NCI-H226 (cell line): Measurements from ENCODE around the gene PODXL2.

Source experiments
- DNase-seq: peaks from one replicate; pipeline ENCODE4 v3.0.0-alpha.2; 2015

PODXL2 gene

DNA sequence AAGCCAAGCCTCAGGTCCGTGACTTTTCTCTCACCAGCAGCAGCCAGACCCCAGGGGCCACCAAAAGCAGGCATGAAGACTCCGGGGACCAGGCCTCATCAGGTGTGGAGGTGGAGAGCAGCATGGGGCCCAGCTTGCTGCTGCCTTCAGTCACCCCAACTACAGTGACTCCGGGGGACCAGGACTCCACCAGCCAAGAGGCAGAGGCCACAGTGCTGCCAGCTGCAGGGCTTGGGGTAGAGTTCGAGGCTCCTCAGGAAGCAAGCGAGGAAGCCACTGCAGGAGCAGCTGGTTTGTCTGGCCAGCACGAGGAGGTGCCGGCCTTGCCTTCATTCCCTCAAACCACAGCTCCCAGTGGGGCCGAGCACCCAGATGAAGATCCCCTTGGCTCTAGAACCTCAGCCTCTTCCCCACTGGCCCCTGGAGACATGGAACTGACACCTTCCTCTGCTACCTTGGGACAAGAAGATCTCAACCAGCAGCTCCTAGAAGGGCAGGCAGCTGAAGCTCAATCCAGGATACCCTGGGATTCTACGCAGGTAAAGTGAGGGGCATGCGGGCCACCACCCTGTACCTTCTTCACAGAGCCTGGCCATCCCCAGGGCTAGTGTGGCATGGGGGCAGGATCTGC lies 31.8 kb downstream of the PODXL2 start:
- no peak for DNase-seq

DNA sequence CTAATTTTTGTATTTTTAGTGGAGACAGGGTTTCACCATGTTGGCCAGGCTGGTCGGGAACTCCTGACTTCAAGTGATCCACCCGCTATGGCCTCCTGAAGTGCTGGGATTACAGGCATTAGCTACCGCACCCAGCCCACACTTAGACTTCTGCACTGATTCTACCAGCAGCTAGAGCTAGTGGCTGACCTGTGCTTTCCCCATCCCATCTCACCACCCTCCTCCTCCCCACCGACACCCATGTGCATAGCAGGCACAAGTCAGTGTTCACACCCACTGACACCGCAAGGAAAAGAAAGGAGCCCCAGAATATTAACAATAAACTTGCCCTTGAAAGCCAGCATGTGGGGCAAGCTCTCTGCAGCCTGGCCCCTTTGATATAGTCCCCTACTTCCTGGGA lies 32.6 kb downstream of the PODXL2 start:
- no peak for DNase-seq

DNA sequence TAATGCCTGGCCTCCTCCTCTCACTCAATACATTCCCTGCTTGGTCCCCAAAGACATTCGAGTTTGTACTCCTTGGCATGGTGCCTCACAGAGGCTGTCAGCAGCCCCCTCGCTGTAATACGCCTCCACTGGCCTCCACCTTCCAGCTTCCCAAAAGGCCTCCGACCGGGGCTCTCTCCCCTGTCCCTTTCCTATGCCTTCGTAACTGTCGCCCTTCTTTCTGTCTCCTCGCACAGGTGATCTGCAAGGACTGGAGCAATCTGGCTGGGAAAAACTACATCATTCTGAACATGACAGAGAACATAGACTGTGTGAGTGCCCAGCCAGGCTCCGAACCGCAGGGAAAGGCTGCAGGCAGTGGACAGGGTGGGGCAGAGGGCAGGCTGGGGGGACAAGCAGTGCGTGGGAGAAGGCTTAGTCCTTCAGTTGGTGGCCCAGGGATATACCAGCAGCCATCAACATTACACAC lies 33.0 kb downstream of the PODXL2 start:
- no peak for DNase-seq

DNA sequence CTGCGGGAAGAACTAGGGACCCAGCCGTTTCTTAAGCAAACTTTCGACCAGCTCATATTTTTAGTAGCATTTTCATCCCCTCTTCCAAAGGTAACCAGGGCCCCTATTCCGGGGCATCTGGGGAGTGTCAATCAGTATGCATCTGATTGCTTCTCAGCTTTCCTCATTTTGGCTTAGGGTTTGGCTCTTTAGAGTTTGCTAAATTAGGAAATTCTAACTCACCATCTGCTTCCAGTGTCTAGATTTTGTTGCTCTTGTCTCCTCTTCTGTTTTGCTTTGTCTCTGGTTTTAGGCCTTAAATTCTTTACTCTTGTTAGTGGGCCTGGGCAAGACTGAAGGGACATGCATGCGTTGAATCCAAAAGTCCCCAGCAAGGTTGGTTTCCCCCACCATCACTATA lies 34.2 kb downstream of the PODXL2 start:
- no peak for DNase-seq

DNA sequence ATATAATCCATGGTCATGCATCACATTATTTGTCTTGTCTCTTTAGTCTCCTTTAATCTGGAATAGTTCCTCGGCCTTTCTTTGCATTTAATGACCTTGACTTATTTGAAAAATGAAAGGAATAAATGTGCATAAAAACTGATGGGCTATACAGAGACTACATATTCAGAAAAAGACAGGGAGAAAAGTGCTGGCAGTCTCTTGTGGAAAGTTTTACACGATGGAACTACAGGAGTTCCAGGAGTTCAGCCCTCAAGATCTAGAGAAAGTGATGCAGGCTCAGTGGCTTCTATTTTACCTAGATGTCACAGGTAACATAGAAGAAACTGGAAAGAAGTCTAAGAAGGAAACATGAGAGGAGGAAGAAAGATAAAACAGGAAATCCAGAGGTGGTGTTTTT lies 36.2 kb downstream of the PODXL2 start:
- no peak for DNase-seq

DNA sequence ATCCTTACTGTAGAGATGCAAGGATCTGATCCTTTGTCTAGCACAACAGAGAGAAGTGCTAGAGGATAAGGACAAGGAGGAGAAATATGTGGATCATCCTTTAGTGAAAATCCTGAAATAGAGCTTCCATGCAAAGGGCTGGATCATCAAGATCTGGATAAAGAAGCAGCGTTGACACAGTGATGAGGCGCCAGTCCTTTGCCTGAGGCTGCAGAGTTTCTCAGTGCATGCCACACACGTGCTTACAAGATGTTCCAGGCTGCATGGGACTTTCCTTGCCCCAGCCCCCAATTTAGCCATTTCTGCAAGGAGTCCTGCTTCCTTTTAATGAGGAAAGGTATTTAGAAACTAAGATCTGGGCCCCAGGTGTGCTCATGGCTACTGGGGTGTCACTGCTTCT lies 36.6 kb downstream of the PODXL2 start:
- DNase-seq, result no peak

DNA sequence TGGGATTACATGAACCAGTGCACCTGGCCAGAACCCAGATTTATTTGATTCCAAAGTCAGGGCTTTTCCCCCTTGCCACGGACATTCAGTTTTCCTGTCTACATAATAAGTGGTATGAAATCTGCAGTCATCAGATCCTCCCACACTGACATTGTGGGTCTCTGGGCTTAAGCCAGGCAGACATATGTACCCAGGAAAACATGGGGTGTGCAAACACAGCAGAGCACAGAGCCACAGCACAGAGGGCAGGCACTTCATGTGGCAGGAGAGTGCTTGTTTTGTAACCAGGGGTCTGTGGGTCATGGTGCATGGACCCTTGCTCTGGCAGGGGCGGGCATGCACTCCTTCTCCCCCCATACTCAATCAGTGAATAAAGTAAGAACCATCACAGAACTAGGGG lies 37.7 kb downstream of the PODXL2 start:
- DNase-seq, result no peak

DNA sequence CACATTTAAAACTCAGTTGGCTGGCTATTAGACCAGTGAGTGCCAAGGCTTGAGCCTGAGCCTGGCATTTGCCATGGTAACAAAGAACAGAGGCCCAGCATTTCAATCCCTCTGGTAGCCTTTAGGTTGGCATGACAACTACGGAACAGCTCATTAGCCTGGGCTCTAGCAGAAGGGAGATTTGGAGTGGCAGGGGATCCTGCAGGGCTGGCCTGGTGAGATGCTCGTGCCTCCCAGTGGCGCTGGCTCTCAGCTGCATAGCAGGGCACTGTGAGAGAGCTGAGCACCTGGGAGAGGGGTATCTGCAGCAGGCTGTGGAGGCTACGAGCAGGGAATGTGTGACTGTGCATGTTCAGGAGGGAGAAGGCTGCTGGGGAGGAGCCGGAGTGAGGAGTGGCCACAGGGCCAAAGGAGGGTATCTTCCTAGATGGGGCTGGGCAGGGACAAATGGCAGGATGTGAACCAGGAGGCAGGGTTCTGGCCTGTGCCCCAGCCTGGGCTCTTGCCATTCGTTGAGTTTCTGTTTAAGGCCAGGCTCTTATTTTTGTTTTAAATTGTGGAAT lies 38.2 kb downstream of the PODXL2 start:
- DNase-seq, result no peak

DNA sequence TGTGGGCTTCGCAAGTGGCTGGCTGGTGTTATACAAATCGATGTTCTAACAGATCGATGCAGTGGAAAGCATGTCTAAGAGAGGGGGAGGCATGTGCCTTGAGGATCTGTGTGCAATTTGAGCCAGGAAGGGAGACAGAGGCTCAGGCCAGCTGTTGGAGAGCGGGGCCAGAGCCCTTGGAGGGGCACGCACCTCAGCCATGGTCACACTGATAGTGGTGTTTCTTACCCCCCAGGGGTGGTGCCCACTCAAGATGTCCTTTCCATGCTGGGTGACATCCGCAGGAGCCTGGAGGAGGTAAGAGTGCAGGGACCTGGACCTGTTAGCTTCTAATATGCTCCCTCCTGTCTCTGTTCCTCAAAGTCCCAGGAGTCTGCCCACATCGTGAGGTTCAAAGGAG lies 39.9 kb downstream of the PODXL2 start:
- DNase-seq, result no peak

DNA sequence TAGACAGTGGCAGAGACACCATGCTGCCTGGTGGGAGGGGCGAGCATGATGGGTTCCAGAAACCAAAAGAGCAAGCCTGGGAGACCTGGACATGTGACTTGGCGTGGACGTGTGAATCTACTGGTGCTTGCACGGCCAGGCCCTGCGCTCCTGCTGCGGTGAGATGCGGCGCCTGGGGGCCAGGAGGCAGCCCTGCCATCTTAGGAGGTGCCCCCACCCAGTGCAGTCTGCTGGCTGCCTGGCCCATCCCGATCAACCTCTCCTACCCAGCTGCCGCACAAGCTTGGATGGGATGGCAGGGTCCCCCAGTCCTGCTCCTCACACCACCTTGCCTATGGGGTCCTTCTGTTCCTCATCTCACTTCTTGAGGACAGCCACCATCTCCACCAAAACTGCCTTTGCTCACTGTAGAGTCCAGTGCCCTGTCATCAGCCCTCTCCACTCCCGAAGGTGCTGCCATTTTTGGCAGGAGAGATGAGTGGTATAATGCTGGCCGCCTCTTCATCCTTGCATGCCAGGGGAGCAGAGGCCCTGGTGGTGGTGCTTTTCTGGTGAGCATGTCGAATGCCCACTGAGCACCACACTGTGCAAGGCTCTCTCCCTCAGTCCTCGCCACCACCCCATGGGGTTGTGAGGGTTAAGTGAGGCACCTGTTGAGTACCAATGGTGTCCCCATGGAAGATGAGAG lies 40.7 kb downstream of the PODXL2 start:
- DNase-seq, result no peak

DNA sequence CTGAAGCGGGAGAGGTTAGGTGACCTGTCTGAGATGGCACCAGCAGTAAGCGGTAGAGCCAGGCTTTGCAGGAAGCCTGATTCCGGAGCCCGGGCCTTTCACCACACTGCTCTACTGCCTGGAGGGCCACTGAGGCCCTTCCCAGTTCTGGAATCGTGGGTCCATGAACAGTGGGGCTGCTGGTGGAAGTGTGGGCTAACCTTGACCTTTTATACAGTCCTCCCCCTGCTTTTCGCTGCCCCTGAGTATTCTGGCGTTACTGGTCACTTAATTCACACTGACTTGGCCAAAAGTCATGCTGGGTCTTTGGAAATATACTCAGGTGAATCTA lies 41.2 kb downstream of the PODXL2 start:
- DNase-seq, result no peak

DNA sequence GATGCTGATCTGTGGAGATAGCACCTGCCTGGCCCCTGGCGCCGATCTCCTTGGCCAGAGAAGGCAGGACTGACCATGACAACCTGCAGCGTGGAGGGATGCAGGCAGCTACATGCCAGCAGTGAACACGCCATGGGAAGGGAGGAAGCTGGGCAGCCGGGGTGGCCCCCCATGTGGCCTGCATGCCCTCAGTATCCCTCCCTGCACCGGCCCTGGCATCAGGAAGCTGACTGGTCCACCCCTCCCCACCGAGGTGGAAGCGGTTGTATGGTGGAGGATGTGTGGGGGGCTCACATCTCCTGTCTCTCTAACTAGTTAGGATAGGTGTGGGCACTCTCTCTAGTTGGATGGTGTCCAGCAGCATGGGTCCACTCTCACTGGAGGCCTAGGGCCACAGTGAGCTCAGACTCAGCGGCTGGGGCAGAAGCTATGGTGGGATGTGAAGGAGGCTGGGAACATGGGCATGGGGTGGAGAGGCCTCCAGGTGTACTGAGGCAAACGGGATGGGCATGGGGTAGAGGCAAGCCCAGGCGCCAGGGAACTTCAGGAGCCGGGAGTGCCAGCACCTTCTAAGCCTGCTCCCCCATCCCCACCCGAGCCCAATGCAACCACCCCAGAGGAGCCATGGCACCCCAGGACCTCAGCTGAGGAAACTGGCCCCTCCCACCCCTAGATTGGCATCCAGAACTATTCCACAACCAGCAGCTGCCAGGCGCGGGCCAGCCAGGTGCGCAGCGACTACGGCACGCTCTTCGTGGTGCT lies 42.0 kb downstream of the PODXL2 start:
- no peak for DNase-seq

DNA sequence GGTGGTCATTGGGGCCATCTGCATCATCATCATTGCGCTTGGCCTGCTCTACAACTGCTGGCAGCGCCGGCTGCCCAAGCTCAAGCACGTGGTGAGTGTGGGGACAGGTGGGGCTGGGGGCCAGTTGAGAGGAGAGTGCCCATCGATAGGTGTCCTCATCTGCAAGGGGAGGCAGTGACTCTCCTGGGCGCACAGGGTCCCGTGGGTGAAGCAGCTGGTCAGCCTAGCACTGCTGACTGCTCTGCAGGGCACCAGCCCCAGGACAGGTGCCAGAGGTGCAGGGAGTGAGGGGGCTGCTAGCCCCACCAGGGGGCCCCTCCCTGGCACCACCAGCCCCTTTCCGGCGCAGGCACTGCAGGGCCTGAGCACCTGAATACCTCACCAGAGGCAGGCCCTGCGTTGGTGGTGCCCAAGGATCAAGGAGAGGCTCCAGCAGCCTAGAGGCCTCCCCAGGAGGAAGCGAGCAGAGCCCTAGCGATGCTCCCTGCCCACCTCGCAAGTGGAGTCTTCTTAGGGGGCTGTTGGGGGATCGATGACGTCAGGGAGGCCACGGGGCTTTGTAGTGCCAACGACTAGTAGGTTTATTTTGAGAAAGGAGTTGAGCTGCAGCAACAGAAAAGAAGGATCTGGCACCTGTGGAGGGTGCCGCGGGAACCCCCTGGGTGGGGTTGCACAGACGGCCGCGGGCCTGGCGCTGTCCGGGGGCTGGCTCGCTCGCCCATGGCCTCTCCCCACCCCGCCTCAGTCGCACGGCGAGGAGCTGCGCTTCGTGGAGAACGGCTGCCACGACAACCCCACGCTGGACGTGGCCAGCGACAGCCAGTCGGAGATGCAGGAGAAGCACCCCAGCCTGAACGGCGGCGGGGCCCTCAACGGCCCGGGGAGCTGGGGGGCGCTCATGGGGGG lies 42.8 kb downstream of the PODXL2 start:
- DNase-seq, result no peak

DNA sequence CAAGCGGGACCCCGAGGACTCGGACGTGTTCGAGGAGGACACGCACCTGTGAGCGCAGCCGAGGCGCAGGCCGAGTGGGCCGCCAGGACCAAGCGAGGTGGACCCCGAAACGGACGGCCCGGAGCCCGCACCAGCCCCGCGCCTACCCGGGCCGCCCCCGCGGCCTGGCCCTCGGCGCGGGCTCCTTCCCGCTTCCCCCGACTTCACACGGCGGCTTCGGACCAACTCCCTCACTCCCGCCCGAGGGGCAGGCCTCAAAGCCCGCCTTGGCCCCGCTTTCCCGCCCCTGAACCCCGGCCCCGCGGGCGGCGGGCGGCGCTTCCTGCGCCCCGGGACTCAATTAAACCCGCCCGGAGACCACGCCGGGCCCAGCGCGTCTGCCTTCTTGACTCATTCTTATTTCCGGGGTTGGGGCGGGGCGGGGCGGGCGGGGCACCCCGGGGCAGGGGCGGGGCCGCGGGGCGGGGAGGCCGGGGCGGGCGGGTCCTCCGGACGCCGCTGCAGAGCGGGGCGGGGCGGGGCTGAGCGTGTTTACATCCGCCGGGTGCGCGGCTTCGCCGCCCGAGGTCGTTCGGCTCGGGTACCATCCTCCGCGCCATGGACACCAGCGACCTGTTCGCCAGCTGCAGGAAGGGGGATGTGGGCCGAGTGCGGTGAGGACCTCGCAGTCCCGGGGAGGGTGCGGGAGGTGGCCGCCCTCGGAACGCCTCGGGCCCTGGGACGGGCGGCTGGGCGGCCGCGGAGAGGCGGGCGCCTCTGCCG lies 43.6 kb downstream of the PODXL2 start, which contains the start of gene ABTB1:
Gene ABTB1 (plus strand): TSS at position 524 of the 762 bp plus-strand sequence. CDS start 74 bp downstream, at position 598.
- peak; percentile 45 for DNase-seq

DNA sequence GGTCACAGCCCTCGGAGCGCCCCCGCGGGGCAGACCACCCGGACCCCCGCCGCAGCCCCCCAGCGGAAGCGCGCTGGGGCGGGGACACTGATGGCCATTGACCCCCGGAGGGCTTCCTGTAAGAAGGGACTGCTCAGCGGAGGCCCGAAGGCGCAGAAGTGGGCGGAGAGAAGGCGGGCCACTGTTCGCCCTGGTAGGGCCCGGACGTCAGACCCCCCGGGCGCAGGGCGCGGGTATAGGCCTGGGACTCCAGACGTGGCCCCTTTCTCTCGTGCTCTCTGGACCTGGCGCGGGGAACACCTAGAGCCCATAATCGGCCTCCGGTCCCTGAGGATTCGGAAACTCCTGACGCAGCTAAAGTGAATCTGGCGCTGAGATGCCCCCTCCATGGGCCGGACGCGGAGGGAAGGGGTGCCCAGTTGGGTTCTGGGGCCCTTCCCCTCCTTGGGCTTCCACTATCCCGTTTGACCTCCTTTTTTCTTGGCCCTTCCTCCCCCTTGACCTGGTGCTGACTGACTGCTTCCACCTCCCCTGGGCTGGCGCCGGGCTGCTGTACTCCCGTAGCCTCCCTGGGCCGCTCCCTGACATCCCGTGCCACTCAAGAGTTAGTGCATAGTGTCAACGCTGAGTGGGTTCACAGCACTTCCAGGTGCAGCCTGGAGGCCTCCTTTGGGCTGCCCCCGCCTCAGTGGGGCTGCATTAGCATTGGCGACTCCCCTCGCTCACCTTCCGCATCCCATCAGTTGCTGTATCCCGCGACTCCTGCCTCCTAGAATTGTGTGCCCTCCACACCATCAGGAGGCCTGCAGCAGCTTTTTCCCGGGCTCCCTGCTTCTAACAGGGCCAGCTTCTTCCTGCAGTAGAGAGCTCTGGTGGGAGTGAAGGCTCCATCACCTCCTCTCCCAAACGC lies 44.5 kb downstream of the PODXL2 start:
- peak; percentile 24 for DNase-seq

DNA sequence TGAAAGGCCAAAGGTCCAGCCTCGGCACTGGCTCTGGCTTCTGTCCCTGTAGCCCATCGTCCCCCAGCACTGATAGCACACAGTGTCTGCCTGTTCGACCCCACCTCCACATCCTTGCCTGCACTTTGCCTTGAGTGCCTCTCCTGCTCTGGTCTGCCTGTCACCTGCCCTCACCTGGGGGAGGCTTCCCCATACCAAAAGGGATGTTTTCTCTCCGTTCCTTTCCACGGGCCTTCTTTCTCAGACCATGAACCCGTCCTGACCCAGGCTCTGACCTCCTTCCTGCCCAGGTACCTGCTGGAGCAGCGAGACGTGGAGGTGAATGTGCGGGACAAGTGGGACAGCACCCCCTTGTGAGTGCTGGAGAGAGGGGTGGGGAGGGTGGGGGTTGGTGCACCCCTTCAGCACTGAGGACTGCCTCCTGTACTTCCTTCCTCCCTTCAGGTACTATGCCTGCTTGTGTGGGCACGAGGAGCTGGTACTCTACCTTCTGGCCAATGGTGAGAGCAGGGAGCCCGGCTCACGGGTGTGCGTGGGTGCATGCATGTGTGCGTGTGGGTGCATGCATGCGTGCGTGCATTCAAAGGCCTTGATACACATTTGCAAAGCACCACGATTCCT lies 45.2 kb downstream of the PODXL2 start:
- DNase-seq, result no peak

DNA sequence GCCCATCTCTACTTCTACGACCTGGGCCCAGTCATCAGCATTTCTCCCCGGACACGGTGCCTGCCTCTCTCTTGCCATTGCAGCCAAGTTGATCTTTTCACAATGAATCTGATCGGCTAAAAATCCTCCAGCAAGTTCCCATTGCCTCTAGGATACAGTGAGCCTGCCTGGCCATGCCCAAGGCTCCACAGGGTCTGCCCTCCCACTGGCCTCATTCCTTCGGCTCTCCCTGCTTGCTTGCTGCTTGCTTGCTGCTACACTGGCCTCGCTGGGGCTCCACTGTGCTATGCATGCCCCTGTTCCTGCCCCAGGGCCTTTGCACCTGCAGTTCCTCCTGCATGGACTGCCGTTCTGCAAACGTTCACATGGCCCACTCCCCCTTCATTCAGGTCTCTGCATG lies 45.8 kb downstream of the PODXL2 start:
- no peak for DNase-seq

DNA sequence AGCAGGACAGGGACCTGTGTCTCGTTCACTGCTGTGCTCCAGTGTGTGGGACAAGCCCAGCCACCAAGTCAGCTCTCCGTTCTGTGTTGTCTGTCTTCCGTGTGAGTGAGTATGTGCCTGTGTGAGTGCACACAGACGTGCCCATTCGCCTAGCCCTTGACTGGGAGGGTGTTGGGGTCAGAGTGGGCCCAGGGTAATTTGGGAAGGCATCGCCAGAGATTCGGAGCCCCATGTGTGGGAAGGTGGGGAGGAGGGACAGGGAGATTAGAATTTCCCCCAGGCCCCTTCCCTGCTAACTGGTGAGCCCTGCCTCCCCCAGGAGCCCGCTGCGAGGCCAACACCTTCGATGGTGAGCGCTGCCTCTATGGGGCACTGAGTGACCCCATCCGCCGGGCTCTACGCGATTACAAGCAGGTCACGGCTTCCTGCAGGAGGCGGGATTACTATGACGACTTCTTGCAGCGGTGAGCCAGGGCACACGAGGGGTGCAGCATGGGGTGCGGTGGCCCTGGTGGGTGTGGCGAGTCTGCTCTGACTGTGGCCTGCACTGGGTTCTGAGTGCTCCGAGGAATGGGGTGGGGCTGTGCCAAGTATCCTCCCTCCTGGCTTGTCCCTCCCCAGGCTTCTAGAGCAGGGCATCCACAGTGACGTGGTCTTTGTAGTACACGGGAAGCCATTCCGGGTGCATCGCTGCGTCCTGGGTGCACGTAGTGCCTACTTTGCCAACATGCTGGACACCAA lies 46.8 kb downstream of the PODXL2 start:
- no peak for DNase-seq

DNA sequence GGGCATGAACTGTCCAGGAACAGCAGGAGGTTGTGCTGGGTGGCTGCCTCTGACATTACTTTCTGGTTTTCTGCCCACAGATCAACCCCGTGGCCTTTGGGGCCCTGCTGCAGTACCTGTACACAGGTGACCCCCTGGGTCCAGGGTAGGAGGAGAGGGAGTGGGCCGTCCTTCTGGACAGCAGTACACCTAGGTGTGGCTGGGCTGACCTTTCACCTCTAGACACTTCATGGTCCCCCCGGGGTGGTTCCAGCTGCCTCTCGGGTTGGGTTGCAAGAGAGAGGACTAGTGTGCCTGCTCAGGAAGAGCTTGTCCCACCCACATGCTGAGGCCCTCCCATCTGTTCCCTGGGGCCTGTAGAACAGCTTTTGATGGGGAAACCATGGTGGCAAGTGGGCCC lies 47.5 kb downstream of the PODXL2 start:
- DNase-seq, result no peak

DNA sequence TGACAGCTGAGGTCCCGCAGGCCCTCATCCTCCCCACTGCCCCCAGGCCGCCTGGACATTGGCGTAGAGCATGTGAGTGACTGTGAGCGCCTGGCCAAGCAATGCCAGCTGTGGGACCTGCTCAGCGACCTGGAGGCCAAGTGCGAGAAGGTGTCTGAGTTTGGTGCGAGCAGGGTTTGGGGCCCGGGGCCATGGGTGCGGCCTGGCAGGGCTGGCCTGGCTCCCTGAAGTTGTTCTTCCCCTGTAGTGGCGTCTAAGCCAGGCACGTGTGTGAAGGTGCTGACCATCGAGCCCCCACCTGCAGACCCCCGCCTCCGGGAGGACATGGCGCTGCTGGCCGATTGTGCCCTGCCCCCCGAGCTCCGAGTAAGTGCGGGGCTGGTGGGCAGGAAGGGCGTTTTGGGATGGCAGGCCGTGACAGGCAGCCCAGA lies 48.0 kb downstream of the PODXL2 start:
- no peak for DNase-seq
